GM18505 (cell line): ENCODE results near the gene NT5DC4.

ENCODE experiments used
- ATAC-seq: cut with Tn5 transposase; IDR thresholded peaks from one replicate; pipeline ENCODE4 v1.9.1; 2021; ENCODE audit not compliant: unreplicated experiment
- POLR2A ChIP-seq: IDR thresholded peaks from 4 replicates; pipeline ENCODE4 v1.6.1; 2011; ENCODE audit warnings: borderline replicate concordance; ENCODE audit not compliant: insufficient read depth, insufficient read length; ENCODE audit errors: extremely low read depth

Gene NT5DC4

DNA sequence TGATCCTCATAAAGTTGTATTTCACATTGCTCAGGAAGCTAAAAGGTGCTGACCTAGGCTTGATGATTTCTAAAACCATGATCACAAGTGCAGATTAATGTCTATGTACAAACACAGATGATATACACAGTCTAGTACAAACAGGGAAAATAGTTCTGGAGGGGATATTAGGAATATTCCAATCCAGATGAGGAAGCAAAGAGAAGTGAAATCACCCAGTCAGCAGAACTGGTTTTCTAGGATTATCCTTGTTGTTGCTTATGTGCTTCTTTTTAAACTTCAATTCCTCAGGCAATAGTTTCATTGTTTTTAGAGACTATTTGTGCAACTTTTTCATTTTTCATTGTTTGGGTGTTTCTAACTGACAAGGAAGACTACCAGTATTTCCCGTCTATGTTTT lies 58.8 kb downstream of the NT5DC4 start:
- TF ChIP-seq POLR2A, result no peak
- ATAC-seq, result no peak

DNA sequence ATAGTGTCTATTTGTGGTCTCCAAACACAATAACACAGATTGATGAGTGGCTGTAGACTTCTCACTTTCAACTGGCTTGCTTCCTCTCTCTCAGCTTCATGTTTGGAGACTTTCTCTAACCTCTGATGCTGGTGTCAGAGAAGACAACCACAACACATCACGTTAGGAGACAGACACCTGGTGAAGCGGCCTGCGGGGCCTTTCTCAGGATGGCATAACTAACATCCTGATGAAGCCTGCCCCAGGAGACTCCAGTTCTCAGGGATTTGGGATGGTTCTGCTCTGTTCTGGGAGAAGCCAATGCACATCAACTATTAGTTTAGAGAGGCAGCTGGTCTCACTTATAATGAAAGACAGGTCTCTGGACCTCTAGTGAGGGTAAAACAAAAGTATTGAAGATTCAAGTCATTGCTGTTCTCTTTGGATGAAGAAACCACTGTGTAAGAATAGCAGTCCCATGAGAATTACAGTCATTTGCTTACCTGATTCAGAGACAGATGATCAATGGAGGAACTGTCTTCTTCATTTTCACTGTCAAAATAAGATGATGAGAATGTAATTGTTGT lies 61.5 kb downstream of the NT5DC4 start:
- TF ChIP-seq POLR2A, result no peak
- ATAC-seq, result peak; percentile 69

DNA sequence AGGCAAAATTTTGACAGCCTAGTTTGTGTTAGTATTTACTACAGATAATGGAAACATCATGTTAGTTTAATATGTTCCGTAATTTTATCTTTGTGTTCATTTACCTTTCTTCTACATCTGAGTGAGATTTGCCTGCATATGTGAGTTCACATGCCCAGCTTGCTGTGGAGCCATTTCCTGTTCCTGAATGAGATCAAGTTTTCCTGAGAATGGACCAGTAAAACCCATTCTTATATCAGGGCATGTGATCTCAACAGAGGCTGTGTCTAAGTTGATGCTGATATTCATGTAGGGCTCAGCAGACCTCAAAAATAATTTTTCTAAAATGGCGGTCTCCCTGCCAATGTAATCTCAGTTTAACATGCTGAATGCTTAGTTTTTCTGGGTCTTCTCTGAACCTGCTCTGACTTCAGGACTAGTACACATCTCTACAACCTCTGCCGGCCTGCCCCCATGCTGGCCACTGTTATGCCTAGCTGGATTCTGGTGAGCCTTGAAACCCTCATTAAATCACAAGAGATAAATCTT lies 62.4 kb downstream of the NT5DC4 start:
- peak; percentile 12 for ATAC-seq

DNA sequence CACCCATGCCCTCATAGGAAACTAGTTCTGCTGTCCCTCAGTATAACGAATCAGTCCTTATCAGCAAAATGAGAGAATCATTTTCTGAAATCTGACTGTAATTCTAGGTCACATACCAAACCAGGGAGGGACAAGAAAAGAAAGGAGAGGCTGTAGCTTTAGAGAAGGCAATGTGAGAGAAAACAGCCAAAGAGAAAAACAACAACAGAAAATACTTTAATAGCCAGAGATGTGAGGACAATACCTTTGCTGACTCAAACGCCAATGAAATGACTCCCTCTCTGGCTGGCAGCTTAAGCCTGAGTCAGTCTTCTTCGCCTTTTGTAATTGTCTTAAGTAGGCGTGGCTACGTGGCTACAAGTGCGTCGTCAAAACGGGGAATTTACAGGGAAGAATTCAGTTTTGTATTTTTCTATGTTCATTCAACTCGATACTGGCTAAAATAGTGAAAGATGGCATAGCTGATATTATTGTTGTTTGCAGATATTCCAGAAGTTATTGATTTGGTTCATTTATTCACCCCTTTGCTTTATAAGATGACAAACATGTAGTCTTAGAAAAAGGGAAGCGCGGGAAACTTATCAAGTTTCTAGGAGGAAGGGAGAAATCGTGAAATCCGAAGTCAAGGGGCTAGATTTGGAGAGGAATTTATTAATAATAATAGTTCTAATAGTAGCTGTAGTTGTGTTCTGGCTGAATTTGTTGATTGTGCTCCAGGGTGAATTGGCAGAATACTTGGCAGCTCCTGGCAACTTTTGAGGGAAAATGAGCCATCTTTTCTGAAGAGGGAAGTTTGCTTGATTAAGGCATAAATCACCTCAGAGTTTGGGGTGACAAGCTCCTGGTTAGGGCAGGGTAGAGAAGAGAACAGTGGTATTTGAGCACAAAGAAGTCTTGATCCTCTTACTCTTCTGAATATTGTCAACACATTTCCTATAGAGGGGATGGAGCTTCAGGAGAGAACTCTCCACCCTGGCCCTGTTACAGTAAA lies 63.7 kb downstream of the NT5DC4 start, which contains the start of gene IL1A:
TSS of gene IL1A (minus strand) at position 295 of the 991 bp plus-strand sequence. CDS start 723 bp downstream, outside the sequence.
- peak; percentile 59 for TF ChIP-seq POLR2A

More for the DNA sequence above, 62.4 kb downstream of the NT5DC4 start:
- no peak for TF ChIP-seq POLR2A

DNA sequence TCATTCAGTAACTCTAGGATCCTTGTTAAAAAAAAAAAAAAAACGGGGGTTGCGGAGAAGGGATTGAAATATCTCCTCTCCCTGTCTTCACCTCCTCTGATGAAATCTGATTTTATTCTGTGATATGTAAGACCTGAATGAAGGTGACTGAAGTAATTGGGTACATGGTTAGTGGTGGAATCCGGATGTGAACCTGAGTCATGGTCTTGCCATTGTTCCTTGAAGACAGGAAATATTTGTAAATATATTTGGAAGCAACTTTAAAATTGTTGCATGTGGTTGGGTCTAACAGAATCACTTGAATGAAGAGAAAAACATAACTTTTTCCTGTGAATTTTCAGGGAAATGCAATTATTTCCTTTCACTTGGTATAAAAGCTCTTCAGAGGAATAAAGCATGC lies 66.5 kb downstream of the NT5DC4 start:
- no peak for TF ChIP-seq POLR2A
- ATAC-seq, result no peak

More for the DNA sequence above, 63.7 kb downstream of the NT5DC4 start, which contains the start of gene IL1A:
- no peak for ATAC-seq

DNA sequence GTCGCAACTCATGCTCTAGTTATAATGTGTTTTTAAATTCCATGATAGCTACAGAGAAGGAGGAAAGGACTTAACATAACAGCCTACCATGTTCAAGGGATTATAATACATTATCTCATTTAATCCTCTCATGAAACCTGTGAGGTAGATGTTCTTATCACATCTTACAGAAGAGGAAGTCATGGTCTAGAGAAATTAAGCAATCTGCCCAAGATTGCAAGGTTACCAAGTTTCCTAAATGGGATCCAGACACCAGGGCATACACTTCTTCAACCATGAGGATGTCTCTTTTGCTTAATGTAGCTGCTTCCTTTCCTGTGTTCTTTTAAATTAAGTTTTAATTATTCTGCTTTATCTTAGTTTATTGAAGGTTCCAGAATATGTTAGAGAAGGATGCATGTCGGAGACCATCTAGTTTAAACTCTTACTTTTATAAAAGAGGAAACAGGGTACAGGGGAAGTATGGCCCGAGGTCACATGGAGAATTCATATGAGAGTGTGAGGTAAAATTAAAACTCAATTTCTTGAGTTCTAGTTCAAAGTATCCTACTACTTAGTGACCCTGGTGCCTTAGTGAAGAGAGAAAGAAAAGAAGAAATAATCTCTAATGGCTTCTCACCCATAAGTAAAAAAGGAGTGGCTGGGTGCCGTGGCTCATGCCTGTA lies 67.0 kb downstream of the NT5DC4 start:
- no peak for ATAC-seq
- TF ChIP-seq POLR2A, result no peak

DNA sequence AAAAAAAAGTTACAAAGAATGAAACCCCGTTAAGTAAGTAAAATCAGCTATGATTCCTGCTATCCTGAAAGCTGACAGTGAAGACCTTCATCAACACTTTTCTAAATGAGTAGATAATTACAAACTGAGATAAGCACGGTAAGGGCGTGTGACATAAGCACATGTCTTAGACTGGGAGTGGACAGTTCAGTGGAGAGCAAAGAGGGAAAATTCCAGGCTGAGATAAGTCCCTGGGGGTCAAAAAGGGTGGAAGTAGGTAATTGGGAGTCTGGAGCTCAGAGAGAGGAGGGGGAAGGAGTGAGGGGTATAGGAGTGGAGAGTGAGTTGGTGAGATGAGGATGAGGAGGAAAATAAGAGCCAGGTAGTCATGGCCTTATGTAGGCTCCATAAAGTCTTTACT lies 67.8 kb downstream of the NT5DC4 start:
- TF ChIP-seq POLR2A, result no peak
- no peak for ATAC-seq
